KOPT-K1 (cell line): Measurements from ENCODE around the gene SMIM21.

ENCODE experiments used
- H3K27ac ChIP-seq: fragments of 200-600 bp; sonication (generic); 2 replicates; pipeline ENCODE4 v1.5.1; 2016; ENCODE audit warnings: antibody characterized with exemption, mild to moderate bottlenecking, low read depth, low read length; ENCODE audit not compliant: poor library complexity, severe bottlenecking
- H3K36me3 ChIP-seq: fragments of 200-600 bp; sonication (generic); 2 replicates; pipeline ENCODE4 v1.5.1; 2017; ENCODE audit warnings: antibody characterized with exemption, mild to moderate bottlenecking, low read length, moderate library complexity; ENCODE audit not compliant: insufficient read depth
- H3K9me3 ChIP-seq: fragments of 200-600 bp; sonication (generic); 2 replicates; pipeline ENCODE4 v1.5.1; 2017; ENCODE audit warnings: antibody characterized with exemption, low read length, mild to moderate bottlenecking; ENCODE audit not compliant: insufficient read depth, poor library complexity, severe bottlenecking

The SMIM21 gene

DNA sequence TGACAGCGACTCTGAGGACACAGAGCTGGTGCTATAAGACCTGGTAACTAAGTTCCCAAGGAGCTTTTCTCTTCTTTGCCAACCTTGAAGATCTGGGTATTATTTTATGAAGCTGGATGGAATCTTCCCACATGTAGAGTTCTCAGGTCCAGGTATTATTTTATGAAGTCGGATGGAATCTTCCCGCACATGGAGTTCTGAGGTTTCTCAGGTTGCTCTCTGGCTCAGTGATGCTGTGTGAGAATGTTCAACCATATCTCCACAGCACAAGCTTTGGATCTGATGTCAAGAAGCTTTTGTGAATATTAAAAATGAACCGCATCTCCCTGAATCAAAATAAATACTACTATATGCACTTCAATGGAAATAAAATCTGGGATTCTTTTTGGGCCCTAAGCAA is at the start of gene SMIM21:
TSS of gene SMIM21 (minus strand) at position 101 of the 400 bp plus-strand sequence. CDS start 140 bp downstream, outside the sequence.
- peaks cover 5% of the 10 kb centered on the region for H3K9me3 ChIP-seq
- no peak within 1 kb of the TSS for H3K27ac ChIP-seq
- H3K36me3 ChIP-seq, result no peaks in the 10 kb centered on the region

- Histone ChIP-seq H3K9me3 (no peaks in the 10 kb centered on the region), H3K27ac (no peak overlapping the region), H3K36me3 (no peaks in the 10 kb centered on the region)
Observed at GRCh38 chr18:75475228-75475627, 47.7 kb upstream of the SMIM21 start.

- Histone ChIP-seq H3K27ac (no peak overlapping the region), H3K36me3 (no peaks in the 10 kb centered on the region)
Observed at GRCh38 chr18:75474332-75474731, 46.8 kb upstream of the SMIM21 start.

DNA sequence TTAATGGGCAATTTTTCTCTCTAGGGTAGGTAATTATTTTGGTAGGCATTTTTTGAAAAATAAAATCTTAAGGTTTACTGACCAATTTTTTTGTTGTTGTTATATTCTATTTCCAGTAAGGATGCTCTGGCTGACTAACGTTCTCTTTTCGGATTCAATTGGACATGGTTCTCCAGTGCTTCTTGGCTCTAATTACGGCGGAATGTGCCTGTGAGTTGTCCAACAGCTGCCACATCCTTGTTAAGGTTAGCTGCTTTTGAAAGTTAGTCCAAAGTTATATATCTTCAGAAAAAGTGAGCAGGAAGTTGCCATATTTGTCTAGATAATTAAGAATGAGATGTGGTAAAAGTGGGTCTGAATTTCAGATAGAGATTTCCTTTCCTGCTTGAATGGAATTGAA is 45.8 kb upstream of the SMIM21 start:
- Histone ChIP-seq H3K27ac (no peak overlapping the region), H3K36me3 (no peaks in the 10 kb centered on the region)

More at GRCh38 chr18:75474332-75474731, 46.8 kb upstream of the SMIM21 start:
- H3K9me3 ChIP-seq, result no peaks in the 10 kb centered on the region

DNA sequence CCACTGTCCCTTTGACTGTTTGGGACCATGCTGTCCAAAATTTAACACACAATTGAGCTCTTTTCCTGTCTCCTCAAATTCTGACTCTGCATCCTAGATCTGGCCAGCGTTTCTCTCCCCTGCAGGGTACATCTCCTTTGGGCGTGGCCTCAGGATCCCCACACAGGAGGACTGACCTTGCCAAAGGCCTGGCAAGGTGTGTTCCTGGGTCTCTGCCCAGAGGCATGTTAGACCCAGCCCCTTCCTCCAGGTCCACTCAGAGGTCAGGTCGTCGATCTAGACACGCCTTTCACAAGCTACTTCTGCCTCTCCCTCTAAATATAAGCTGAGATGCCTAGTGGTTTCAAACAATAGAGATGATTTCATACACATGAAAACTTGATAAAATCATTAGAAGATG is 45.4 kb upstream of the SMIM21 start:
- Histone ChIP-seq H3K9me3 (no peaks in the 10 kb centered on the region), H3K27ac (no peak overlapping the region)

More for the DNA sequence above, 45.8 kb upstream of the SMIM21 start:
- no peaks in the 10 kb centered on the region for H3K9me3 ChIP-seq

GRCh38 chr18:75472396-75472795 is 44.9 kb upstream of the SMIM21 start:
- no peaks in the 10 kb centered on the region for H3K9me3 ChIP-seq
- no peak overlapping the region for H3K27ac ChIP-seq
- no peaks in the 10 kb centered on the region for H3K36me3 ChIP-seq

More for the DNA sequence above, 45.4 kb upstream of the SMIM21 start:
- H3K36me3 ChIP-seq, result no peaks in the 10 kb centered on the region

DNA sequence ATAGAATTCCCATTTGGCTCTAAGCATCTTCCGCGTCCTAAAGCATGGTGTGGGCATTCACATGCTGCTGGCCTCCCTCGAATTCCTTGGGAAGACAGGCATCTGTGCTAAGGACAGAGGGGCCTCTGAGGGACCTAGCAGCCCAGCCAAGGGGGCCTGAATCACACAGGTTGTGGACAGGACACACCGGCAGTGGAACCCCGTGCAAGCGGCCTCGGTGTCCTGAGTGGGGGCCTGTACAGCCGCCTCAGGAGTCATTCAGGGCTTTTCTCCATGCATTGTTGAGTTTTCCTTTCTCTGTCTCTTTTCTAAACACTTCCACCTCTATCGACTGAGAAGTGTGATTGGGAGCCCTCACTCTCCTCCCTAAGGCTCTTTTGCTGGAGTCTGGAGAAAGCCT is 44.3 kb upstream of the SMIM21 start:
- H3K27ac ChIP-seq, result no peak overlapping the region
- no peaks in the 10 kb centered on the region for H3K9me3 ChIP-seq
- no peaks in the 10 kb centered on the region for H3K36me3 ChIP-seq

DNA sequence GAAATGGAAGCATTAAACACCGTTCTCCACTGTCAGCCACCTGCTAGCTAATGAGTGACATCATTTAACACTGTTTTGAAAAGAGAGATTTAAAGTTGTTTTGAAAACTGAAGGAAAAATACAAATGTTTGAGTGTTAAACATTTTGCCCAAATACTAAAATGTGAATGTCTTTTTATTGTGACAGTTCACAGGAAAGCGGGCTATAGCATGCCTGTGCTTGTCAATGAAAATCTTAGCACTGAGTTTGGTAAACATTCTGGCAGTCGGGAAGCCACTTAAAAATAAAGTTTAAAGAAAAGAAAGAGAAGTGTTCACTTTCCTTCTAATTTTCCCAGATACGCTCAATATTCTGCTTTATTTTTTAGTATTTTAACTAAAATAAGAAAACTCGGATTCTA is 40.3 kb upstream of the SMIM21 start:
- Histone ChIP-seq H3K9me3 (no peaks in the 10 kb centered on the region), H3K27ac (no peak overlapping the region), H3K36me3 (no peaks in the 10 kb centered on the region)

GRCh38 chr18:75467281-75467795 is 39.8 kb upstream of the SMIM21 start:
- Histone ChIP-seq H3K27ac (no peak overlapping the region), H3K36me3 (no peaks in the 10 kb centered on the region), H3K9me3 (no peaks in the 10 kb centered on the region)

GRCh38 chr18:75464356-75464755 is 36.9 kb upstream of the SMIM21 start:
- Histone ChIP-seq H3K36me3 (no peaks in the 10 kb centered on the region), H3K27ac (no peak overlapping the region), H3K9me3 (no peaks in the 10 kb centered on the region)

DNA sequence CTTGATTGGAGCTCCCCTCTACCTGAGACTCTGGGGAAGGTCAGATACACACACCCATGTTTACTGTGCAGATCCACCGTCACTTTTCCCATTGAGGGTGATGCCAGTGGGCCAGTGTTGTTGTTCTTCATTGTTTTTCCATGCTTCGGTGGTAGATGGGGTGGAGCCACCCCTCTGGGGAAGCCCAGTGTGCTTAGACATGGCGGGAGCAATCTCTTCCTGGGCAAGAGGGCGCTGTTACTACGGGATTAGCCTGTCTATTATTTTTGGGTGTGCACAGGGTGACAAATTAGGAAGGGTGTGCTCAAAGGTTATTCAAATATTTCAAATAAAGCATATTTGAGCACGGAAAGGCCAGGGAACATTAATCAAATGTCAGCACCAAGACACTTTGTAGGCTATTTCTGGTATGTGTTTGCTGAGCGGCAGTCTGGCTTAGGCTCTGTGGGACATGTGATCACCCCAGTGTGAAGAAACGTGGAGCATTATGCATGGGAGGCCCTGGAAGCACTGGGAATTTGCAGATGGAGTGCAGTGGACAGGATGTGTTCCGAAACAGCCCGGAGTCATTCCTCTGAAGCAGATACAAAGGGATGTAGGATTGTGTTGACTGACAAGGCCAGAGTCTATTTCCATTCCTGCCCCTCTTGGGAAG is 34.8 kb upstream of the SMIM21 start:
- H3K36me3 ChIP-seq, result no peaks in the 10 kb centered on the region
- no peak overlapping the region for H3K27ac ChIP-seq
- peaks cover 9% of the 10 kb centered on the region for H3K9me3 ChIP-seq

- Histone ChIP-seq H3K36me3 (no peaks in the 10 kb centered on the region), H3K27ac (no peak overlapping the region), H3K9me3 (peaks cover 19% of the 10 kb centered on the region)
Observed at GRCh38 chr18:75456199-75456631, 28.7 kb upstream of the SMIM21 start.

GRCh38 chr18:75455249-75456198 is 28.0 kb upstream of the SMIM21 start:
- peaks cover 19% of the 10 kb centered on the region for H3K9me3 ChIP-seq
- no peaks in the 10 kb centered on the region for H3K36me3 ChIP-seq
- no peak overlapping the region for H3K27ac ChIP-seq

DNA sequence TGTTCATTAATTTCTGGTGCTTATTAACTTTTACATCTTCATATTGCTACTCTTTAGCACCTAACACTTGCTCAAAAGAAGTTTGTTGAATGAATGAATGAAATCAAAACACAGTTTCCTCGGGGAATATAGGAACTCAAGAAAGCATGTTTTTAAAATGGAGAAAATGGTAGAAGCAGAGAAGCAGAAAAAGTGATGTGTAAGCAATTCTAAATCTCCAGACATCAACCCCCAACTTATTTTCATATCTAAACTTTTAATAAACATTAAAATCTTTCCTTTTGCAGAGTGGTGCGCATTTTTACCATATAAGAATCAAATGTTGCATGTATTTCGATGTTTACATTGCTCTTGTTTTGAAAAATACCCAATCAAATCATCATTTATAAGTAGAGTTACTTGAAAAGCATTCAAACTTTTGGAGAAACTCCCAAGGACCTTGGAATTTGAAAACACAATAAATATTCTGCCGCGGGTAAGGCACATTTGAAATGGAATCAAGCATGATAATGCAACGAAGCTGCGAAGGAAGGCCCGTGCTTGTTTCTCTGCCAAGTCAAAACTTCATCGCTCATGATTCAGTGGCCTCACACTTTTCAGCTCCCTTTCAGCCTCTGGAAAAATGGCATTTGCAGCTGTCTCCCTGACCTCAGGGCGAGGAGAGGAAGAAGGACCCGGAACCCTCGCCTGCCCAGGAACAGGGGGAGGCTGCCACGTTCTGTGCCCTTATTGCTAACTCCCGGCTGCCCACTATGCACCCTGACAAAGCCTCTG is 26.7 kb upstream of the SMIM21 start:
- Histone ChIP-seq H3K36me3 (no peaks in the 10 kb centered on the region), H3K9me3 (peaks cover 19% of the 10 kb centered on the region), H3K27ac (no peak overlapping the region)

DNA sequence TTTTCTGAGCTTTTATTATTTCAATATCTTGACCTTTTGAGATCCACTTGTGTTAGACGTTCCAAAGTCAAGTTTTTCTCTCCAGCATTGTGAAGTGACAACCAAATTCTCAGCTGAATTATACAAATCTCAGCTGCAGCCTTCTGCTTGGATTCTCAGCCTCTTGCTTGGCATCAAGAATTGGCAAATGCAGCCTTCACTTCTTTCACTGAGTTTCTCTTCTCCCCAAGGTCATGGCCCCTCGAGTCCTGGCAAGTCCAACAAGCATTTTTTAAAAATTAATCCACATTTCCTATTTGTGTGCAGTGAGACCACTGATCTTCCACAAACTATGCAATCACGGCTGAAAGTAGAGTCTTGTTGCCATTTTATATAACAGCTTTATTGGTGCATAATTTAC is 23.4 kb upstream of the SMIM21 start:
- H3K36me3 ChIP-seq, result no peaks in the 10 kb centered on the region
- H3K27ac ChIP-seq, result no peak overlapping the region
- H3K9me3 ChIP-seq, result peaks cover 3% of the 10 kb centered on the region
